Endothelial cell of umbilical vein (primary cell): ENCODE data around the gene HEATR3.

ENCODE experiments used
- EZH2 ChIP-seq: IDR thresholded peaks from 2 replicates; pipeline ENCODE4 v1.6.1; 2012; ENCODE audit warnings: borderline replicate concordance, low read depth, mild to moderate bottlenecking, moderate library complexity, low read length, inconsistent platforms; ENCODE audit not compliant: severe bottlenecking
- GATA2 ChIP-seq: IDR thresholded peaks from 2 replicates; pipeline ENCODE4 v1.7.0; 2011; ENCODE audit warnings: low read depth, mild to moderate bottlenecking, moderate library complexity, mixed read lengths, low read length; ENCODE audit not compliant: insufficient read length, insufficient read depth
- POLR2A ChIP-seq: IDR thresholded peaks from 2 replicates; pipeline ENCODE4 v1.6.1; 2012; ENCODE audit warnings: low read depth, mild to moderate bottlenecking, control low read depth, low read length
- TF ChIP-seq, protein P1 (sequence below), 2 donors: IDR thresholded peaks; 1 replicate in 1 of 2; 2 replicates in 1 of 2; pipeline ENCODE4 v1.5.1; 2011; ENCODE audit warnings: low read length in 2 of 2, mild to moderate bottlenecking in 2 of 2, moderate library complexity in 2 of 2, control low read depth in 1 of 2, inconsistent platforms in 1 of 2, low read depth in 1 of 2; ENCODE audit not compliant: insufficient read depth in 1 of 2; ENCODE audit errors: extremely low read depth in 1 of 2

DNA sequence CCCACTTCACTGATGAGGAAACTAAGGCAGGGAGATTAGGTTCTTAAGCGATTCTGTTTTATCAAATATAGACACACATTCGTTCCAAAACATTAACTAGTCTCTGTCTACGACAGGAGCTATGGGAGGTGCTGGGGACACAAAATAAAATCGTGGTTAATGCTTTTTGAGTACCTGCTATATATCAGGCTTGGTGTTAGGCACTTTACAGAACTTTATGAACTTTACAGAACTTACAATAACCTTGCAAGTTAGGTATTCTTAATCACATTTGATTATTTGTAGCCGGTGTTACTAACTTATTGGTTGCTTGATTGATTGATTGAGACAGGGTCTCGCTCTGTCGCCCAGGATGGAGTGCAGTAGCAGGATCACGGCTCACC is 538 bp upstream of the HEATR3 start:
- TF ChIP-seq EZH2 (no peak), GATA2 (no peak), POLR2A (no peak)
- TF ChIP-seq, protein P1, sequence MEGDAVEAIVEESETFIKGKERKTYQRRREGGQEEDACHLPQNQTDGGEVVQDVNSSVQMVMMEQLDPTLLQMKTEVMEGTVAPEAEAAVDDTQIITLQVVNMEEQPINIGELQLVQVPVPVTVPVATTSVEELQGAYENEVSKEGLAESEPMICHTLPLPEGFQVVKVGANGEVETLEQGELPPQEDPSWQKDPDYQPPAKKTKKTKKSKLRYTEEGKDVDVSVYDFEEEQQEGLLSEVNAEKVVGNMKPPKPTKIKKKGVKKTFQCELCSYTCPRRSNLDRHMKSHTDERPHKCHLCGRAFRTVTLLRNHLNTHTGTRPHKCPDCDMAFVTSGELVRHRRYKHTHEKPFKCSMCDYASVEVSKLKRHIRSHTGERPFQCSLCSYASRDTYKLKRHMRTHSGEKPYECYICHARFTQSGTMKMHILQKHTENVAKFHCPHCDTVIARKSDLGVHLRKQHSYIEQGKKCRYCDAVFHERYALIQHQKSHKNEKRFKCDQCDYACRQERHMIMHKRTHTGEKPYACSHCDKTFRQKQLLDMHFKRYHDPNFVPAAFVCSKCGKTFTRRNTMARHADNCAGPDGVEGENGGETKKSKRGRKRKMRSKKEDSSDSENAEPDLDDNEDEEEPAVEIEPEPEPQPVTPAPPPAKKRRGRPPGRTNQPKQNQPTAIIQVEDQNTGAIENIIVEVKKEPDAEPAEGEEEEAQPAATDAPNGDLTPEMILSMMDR (IDR thresholded peaks at IDR 0.05; ENCODE audit: extremely low read depth in 1 of 2, insufficient read depth in 1 of 2, low read depth in 1 of 2, low read length in 2 of 2), result no peak
